ENCODE results near the gene TMIE. TPM values are rescaled to one million over a fixed set of nuclear protein-coding genes. Genes with fewer than 3 reads are reported as not detected.

TMIE gene
- total and polyA plus RNA-seq, 2 of the 13 experiments (the other 11 are each of a cell fraction or from before 2014, with no cell fraction given) = not detected

GRCh38 chr3:46672349-46672695 is 28.9 kb upstream of the TMIE start:
- Histone ChIP-seq H3K9ac (ENCODE audit: insufficient read depth, low read depth, low read length) (no peak overlapping the region), H3K4me1 (ENCODE audit: insufficient read depth, low read length) (no peaks in the 10 kb centered on the region), H3K9me3 (ENCODE audit: low read length) (no peaks in the 10 kb centered on the region), H3K27me3 (ENCODE audit: control insufficient read depth in 1 of 2, insufficient read depth in 2 of 2, low read length in 2 of 2) (peaks cover 0 to 27% of the 10 kb centered on the region in 2 experiments; a peak in 4 of 5 replicates), H4K20me1 (ENCODE audit: insufficient read depth, low read length) (no peaks in the 10 kb centered on the region), H3K36me3 (replicated peaks in 1 of 2; ENCODE audit: control insufficient read depth in 1 of 2, insufficient read depth in 2 of 2, low read length in 2 of 2) (no peaks in the 10 kb centered on the region), H3K4me3 (replicated peaks in 1 of 3; ENCODE audit: insufficient read depth in 1 of 3, low read depth in 2 of 3, low read length in 3 of 3) (no peak overlapping the region), H3K79me2 (ENCODE audit: insufficient read depth, low read length) (no peaks in the 10 kb centered on the region), H2AFZ (ENCODE audit: low read length) (no peak overlapping the region), H3K27ac (ENCODE audit: extremely low read length, insufficient read depth, low read length) (no peak overlapping the region), H3K4me2 (ENCODE audit: low read depth, low read length) (no peak overlapping the region)
- ATAC-seq (no peak), FAIRE-seq (no peak), DNase-seq (ENCODE audit: low spot score) (no peak)
- intact Hi-C loops (cut with micrococcal nuclease; ENCODE audit: unreplicated experiment) (no loop called here), in situ Hi-C loops (cut with HindIII; ENCODE audit: extremely low pct_ligation_motif_present, low pct_unique_long_range_greater_than_20kb) (no loop called here)
- no TSS peak for BruUV-seq (replicated peaks)
- POLR2A ChIA-PET = no interaction called here
- 50% methylated on average over 6 of the region's 6 CpGs for WGBS (ENCODE audit: low lambda C conversion rate)
- CTCF ChIA-PET (ENCODE audit: low intra/inter-chr PET ratio, low total read pairs) = no interaction called here
- no peak for TF ChIP-seq TRAFD1 (CRISPR knock-in tag; IDR thresholded peaks at IDR 0.05; ENCODE audit: borderline replicate concordance)
- TF ChIP-seq ELF1 (CRISPR knock-in tag; IDR thresholded peaks at IDR 0.05) = no peak
- no peak for TF ChIP-seq ZBTB34 (CRISPR knock-in tag; IDR thresholded peaks at IDR 0.05)
- no peak for TF ChIP-seq ZXDC (CRISPR knock-in tag; IDR thresholded peaks at IDR 0.05)
- no peak for TF ChIP-seq FOXK1 (CRISPR knock-in tag; IDR thresholded peaks at IDR 0.05; ENCODE audit: borderline replicate concordance, low read depth)
- TF ChIP-seq SP2 (CRISPR knock-in tag; IDR thresholded peaks at IDR 0.05) = no peak
- no peak for TF ChIP-seq GATAD2A (CRISPR knock-in tag; IDR thresholded peaks at IDR 0.05)
- no peak for TF ChIP-seq GPBP1L1 (CRISPR knock-in tag; IDR thresholded peaks at IDR 0.05)
- no peak for TF ChIP-seq ZNF850 (CRISPR knock-in tag; conservative IDR thresholded peaks at IDR 0.05)
- TF ChIP-seq HMGXB3 (CRISPR knock-in tag; IDR thresholded peaks at IDR 0.05; ENCODE audit: borderline replicate concordance) = no peak
- TF ChIP-seq ZNF740 (CRISPR knock-in tag; IDR thresholded peaks at IDR 0.05) = no peak
- TF ChIP-seq JUN (CRISPR knock-in tag; IDR thresholded peaks at IDR 0.05) = no peak
